T-helper 2 cell treated with Interferon-gamma antibody and Interleukin-4, amounts not matched to agents 100 ng/mL and 5 ng/mL, for 36 hours (primary cell): ENCODE measurements around the gene MACC1. TPM values are rescaled to one million over a fixed set of nuclear protein-coding genes. Genes with fewer than 3 reads are reported as not detected.
"Not testable (repeated sequence)": the region's sequence is repeated elsewhere in the genome, so short reads cannot be mapped to it uniquely, and the experiment has no call there.

ENCODE experiments used
- intact Hi-C: fragments of 100-400 bp; cut with micrococcal nuclease; formaldehyde crosslinking; loops from one replicate; pipeline ENCODE4 v1.15.1; 2023
- total RNA-seq: library from RNA; stranded (reverse); gene quantifications from 2 replicates; pipeline ENCODE4 v1.2.3, GENCODE V29; 2022

MACC1 gene
- total RNA-seq, 1 donor from 2014 or later, result 0.02 TPM

DNA sequence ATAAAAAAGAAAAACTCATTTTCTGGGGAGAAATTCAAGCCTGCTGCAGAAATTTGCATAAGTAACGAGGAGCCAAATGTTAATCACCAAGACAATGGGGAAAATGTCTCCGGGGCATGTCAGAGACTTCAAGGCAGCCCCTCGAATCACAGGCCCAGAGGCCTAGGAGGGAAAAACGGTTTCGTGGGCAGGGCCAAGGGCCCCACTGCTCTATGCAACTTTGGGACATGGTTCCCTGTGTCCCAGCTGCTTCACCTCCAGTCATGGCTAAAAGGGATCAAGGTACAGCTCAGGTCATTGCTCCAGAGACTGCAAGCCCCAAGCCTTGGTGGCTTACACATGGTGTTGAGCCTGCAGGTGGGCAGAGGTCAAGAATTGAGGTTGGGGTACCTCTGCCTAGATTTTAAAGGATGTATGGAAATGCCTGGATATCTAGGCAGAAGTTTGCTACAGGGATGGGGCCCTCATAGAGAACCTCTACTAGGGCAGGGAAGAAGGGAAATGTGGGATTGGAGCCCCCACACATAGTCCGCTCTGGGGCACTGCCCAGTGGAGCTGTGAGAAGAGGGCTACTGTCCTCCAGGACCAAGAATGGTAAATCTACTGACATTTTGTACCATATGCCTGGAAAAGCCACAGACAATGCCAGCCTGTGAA is 8.4 kb downstream of the MACC1 start:
- intact Hi-C loops, result no loop called here

DNA sequence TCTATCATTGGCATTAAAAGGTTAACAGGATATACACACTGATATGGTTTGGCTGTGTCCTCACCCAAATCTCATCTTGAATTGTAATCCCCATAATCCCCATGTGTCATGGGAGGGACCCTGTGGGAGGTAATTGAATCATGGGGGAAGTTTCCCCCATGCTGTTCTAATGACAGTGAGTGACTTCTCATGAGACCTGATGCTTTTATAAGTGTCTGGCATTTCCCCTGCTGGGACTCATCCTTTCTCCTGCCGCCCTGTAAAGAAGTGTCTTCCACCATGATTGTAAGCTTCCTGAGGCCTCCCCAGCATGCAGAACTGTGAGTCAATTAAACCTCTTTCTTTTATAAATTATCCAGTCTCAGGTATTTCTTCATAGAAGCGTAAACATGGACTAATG is 9.4 kb downstream of the MACC1 start:
- intact Hi-C loops, result not testable (repeated sequence)

DNA sequence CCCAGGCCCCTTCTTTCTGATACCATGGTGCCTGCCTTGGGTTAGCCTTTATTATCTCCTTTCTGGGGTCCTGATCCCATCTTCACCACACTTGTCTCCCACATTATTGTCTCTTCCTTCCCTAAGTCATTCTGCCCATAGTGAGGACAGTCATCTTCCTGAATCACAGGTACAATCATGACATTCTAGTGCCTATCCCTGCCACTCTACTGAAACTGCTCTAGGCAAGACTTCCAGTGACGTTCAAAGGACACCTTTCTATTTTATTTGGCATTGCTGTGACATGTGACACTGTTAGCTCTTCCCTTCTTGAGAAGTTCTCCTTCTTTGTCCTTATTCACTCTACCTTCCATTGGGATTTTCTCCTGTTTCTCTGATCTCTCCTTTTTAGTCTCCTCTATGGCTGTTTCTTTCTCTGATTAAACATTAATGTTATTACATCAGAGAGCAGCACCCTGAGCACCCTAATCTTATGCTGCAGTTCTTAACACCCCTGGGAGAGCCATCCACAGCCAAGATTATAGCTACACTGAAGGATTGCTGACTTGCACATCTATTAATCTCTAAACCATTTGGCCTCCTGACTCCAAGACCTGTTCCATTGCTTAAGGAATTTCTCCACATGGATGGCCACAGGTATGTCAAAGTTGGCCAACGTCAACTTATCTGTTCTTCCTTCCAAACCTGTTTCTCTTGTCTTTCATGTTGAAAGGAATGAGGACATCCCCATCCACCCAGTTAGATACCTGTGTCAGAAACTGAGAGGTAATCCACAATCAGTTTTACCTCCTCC is 10.9 kb downstream of the MACC1 start:
- intact Hi-C loops, result no loop called here

DNA sequence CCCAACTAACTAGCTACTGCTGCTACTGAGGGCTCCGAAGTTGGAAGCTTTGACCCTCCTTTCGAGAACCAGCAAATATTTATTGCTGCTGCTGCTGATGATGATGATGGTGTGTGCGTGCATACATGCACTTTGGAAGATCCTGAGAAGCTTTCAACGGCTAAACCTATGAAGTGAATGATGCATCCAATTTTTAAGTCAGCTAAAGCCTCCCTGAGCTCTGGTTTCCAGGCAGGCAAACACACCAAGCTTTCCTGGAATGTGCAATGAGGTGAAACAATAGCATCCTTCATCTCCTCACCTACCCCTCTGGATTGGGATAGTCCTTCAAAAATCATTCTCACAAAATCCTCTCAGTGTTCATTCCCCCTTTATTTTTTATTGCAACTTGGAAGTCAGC is 13.9 kb downstream of the MACC1 start:
- intact Hi-C loops, result no loop called here

DNA sequence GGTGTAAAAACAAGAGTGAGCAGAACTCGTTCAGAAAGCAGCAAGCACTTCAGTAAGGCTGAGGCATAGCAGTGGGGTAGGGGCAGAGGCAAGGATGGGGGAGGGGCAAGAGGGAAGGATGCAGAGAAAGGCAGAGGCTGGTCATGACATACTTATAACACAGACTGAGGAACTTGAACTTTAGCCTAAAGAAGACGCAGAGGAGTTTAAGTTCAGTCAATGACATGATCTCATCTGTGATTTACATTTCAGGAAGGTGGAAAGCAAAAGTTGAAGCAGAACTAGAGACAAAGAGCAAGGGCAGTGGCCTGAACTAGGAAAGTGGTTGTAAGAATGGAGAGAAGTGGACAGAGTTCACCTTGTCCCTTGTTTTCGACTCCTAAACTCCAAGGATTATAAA is 15.8 kb downstream of the MACC1 start:
- intact Hi-C loops, result no loop called here

DNA sequence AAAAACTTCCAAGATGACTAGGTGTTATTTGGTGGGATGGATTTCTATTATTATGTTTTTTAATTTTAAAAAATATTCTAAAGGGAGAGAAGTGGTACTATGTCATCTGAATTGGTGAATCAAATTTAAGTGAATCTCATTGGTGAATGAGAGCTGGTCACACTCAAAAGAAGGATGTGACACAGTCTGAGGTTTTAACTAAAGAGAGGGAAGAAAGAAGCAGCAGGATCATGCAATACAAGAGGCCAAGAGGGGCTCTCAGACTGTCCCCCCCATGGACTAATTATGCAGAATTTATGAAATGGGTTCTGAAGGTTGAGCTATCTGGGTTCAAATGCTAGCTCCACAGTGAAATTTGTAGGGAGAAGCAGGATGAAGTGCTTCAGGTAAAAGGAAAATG is 16.2 kb downstream of the MACC1 start:
- intact Hi-C loops, result no loop called here

DNA sequence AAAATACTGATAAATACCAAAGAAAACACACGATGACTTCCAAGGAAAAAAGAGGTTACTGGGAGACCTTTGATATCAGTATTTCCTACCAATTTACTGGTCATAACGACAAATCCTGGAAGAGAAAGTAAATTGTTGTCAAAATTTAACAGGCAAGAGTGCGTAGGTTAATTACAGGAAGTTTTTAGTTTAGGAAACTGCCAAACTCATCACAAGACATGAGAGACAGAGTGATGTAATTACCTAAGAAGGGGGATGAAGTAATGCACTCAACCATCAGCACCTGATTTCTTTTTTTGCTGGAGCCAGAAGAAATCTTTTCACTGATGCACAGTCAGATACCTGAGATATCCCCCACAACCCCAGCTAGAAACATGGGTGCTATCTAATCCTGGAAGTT is 16.8 kb downstream of the MACC1 start:
- intact Hi-C loops, result no loop called here

DNA sequence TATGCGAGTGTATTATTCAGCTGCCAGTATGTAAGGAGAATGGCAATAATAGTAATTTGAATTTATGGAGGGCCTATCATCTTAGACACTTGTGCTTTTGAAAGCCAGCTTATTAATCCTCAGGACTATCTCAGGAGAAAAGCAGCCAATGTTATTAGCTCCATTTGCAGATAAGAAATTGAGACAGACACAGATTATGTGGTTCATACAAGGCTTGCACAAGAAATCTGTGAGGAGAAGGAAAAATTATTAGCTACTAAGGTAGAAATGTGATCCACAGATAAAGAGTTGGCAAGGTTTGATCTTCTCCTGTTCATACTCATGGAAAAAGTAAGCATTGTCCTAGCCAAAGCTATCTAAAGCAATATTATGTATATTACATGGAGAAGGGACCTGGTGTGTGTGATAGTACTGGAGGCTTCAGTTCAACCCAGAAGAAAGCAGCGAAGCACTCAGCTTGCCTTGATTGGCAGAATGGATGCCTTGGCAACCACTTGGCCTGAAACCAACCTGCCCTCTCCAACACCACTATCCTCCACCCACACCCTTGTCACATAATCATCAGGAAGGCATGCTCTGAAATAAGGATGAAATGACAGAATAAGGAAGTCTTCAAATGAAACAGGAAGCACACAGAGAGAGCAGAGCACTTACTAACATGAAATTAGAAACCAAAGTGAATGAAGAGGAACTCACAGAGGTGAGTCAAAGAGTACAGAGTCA is 18.0 kb downstream of the MACC1 start:
- intact Hi-C loops, result loop anchor here (10.0 kb wide), 1 partner anchor 444 kb away; no protein-coding TSS in a partner anchor

DNA sequence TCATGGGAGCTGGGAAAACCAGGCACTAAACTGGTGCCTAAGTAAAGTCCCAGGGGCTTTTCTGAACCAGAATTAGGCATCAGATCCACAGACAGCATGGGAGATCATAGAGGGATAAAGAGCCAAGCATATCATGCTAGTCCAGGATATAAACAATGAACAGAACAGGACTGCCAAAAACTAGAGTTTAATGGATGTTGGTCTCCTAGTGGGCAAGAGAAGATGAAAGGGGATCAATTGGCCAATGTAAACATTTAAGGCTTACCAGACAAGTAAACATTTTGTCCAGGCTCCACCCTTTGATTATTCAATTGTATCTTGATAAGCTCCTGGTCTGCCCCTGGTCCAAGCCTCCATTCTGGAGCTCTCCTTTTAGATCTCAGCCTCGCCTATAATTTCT is 18.9 kb downstream of the MACC1 start:
- intact Hi-C loops, result loop anchor here (10.0 kb wide), 1 partner anchor 443 kb away; no protein-coding TSS in a partner anchor

DNA sequence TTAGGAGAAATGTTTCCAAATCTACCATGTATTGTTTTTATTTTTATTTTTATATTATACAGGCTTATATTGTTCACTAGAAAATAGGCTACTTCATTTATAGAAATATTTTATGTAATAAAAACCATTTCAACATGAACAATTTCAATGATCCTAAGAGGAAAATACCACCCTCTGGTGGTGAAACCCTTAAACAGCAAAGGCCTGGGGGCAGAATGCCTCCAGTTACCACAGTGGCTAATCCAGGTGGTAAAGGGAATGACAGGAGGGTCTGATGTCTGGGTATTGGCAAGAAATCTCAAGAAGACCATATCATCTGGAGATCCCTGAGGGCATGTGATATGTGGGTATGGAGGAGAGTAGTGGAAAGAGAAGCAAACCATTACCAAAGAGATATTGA is 19.3 kb downstream of the MACC1 start:
- intact Hi-C loops, result loop anchor here (10.0 kb wide), 1 partner anchor 443 kb away; no protein-coding TSS in a partner anchor

DNA sequence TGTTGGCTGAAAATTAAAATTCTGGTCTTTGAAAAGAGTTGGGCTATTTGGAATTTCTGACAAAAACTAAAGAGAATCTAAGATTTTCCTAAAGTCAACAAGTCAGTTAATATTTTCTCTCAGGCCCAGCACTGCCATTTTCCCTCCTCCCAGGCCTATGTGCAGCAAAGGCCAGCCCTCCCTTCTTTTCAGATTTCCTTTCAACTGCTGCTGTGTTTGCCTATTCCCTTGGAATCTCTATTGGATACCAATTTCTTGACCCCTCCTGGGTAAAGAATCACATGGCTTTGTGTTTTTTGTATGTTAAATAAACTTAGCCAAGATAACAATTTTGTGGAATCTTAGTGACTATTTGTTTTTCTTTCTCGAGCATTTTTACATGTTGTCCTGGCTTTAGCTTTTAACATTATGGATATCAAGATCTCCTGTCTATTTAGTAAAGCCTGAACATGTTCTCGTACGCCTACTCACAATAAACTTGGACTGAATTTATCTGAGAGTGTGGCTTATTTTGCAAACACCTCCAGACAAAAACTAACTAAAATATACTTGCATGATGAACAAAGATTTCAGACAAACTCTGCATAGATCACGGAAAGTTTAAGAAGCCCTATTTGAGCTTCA is 19.9 kb downstream of the MACC1 start:
- intact Hi-C loops, result loop anchor here (10.0 kb wide), 1 partner anchor 442 kb away; no protein-coding TSS in a partner anchor

DNA sequence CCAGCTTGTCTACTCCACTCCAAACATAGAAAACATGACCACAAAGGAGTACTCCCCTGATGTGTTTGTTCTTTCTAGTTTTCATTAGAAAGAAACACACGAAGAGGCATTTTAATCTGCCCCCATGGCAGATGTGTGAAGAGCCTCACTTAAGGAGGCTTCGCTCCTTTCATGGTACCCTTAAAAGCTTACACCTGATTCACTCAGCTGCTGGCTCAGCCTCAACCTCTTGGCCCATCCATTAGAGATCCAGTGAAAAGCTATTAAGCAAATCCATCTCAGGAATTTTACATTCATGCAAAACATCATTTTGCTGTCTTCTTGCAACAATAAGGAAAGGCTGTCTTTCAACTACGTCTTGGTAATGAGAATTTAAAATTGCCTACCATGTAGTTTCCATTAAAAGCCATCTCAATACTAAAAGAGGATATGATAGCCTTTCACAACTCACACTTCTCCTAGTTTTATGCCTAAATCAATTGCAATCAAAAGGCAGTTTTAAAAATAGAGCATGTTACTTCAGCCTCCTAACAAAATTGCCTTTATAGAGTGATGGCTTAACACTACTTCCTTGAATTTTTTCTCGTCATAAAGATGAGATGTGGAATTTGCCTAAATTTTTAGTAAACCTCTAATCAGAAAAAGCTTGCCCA is 22.7 kb downstream of the MACC1 start:
- intact Hi-C loops, result loop anchor here (10.0 kb wide), 1 partner anchor 440 kb away; no protein-coding TSS in a partner anchor

DNA sequence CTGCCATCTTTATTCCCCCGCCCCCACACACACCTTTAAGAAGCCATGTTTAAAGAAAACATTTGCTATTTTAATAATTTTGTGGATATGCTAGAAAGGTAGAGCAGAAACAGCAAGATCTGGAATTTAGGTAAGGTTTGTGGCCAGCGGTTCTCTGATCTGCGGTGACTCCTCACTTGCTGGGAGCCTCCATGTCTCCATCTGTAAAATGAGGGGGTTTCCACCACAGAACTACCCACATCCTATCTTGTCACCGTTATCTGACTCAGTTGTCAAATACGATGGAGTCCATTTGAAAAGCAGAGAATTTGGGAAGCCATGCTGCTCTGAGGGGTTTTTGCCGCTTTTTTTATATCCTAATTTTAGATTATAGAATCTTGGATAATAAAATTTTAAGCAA is 23.3 kb downstream of the MACC1 start:
- intact Hi-C loops, result loop anchor here (10.0 kb wide), 1 partner anchor 439 kb away; no protein-coding TSS in a partner anchor

DNA sequence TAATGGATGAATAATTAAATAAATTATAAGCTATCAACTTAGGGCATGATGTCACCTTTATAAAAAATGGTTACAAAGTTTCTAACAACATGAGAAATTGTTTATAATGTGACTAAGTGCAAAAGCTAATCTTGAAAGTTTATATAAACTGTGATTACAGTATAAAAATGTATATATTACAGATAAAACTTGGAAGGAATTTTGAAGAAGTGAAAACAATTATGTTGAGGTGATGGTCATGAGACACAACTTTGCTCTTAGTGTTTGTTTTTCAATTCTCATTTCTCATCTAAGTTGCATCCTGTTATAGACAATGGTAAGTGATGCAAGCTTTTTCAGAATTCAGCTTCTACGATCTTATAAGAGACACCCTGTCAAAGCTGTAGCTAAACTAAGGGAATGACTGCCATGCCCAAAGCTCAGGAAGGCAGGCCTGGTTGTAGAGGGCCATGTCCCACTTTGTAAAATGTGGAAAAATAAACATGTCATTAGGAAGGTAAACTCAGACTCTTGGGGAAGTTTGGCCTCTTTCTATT is 23.9 kb downstream of the MACC1 start:
- intact Hi-C loops, result loop anchor here (10.0 kb wide), 1 partner anchor 439 kb away; no protein-coding TSS in a partner anchor

DNA sequence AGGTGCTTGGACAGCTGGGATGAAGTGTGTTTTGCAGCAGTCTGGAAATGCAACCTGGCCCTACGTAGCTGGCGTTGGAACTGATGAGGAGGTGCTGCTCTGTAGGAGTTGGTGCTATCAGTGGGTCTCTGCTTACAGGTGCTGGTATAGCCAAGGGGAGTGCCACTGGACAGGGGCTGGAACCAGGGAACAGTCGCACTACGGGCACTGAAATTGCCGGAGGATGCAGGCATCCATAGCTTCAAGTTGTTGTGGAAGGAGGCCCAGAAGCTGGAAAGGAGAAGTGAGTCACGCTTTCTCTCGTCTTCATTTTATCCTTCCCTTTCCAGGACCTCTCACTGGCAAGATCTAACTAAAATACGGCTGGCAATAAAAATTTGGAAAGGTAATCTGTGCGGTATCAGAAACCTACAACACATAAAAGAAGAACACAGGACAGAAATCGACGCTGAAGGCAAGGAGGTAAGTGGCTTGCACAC is 25.8 kb downstream of the MACC1 start:
- intact Hi-C loops, result loop anchor here (10.0 kb wide), 1 partner anchor 437 kb away; no protein-coding TSS in a partner anchor

DNA sequence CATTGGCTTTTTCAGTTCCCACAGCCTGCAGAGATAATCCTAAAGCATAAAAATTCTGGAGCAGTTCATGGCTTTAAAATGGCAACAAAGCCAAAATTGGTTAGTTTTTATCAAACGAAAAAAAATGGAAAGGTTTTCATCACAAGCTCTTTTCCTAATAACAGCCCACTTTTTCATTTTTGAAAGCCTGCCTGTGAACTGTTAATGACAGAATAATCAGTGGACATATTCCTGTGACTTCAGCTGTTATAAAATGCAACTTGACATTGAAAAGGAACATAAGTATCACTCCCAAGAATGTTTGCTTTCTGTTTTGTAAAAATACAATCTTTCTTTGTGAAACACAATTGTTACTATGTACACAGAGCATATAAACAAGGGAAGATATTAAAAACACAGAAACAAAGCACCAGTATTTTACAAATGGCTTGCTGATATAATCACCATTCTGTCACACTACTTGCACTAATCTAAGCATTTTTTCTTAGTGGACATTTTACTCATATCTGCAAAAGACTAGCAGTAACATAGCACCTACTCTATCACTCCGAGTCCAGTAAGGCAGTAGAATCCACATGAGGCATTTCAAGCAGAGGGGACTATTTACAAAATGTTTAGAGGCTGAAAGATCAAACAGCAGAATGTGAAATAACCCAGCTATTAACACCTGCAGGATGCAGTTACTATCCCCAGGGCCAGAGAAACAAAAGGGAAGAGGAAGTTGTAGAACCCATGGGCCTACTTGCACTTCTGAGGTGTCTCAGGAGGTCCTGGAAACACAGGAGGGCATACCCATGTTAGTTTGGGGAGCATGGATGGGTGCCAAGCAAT is 26.4 kb downstream of the MACC1 start:
- intact Hi-C loops, result loop anchor here (10.0 kb wide), 1 partner anchor 436 kb away; no protein-coding TSS in a partner anchor

DNA sequence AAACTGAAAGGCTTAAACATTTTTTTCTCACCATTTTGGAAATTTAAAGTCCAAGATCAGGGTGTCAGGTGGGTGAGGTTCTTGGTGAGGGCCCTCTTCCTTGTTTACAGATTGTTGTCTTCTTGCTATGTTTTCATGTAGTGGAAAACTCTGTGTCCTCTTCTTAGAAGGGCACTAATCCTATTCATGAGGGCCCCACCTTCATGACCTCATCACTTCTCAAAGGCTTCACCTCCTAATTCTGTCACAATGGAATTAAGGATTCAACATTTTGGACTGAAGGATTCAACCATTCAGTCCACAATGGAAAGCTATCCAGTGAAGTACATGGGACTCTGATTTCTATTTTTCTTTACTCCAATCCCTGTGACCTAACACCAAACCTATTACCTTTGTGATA is 27.3 kb downstream of the MACC1 start:
- intact Hi-C loops, result loop anchor here (10.0 kb wide), 1 partner anchor 435 kb away; no protein-coding TSS in a partner anchor

DNA sequence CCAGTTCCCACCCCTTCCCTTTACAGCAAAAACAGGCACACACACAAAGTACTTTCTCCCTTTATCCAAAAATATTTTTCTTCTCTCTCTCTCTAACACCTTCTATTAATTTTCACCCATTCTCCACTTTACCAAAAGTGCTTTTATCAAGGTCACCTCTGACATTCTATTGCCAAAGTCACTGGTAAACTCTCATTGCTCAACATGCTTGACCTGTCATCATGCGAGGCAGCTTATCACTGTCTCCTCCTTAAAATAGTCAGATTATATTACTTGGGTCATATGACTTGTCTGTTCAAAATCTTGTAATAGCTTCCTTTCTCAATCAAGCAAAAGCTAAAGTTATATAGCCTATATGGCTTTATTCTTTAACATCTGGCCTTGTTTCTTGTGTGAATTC is 28.6 kb downstream of the MACC1 start:
- intact Hi-C loops, result no loop called here

DNA sequence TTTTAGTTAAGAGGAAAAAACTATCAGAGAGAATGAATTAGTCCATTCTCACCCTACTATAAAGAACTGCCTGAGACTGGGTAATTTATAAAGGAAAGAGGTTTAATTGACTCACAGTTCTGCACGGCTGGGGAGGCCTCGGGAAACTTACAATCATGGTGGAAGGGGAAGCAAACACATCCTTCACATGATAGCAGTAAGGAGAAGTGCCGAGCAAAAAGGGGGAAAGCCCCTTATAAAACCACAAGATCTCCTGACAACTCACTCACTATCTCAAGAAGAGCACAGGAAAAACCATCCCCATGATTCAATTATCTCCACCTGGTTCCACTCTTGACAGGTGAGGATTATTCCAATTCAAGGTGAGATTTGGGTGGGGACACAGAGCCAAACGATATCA is 29.3 kb downstream of the MACC1 start:
- intact Hi-C loops, result not testable (repeated sequence)
